OCI-M2 (cell line): Measurements from ENCODE around the gene NME2.

Source experiments
- DNase-seq: peaks from one replicate; lab custom pipeline; 2025; ENCODE audit not compliant: unreplicated experiment; lab: John Stamatoyannopoulos, UW

The NME2 gene

DNA sequence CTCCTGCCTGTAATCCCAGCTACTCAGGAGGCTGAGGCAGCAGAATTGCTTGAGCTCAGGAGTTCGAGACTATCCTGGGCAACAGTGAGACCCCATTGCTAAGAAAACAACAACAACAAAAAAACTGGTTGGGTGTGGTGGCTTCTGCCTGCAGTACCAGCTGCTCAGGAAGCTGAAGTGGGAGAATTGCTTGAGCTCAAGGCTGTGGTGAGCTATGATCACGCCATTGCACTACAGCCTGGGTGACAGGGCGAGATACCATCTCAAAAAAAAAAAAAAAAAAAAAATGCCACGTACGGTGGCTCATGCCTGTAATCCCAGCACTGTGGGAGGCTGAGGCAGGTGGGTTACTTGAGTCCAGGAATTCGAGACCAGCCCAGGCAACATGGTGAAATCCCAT lies 34.1 kb downstream of the NME2 start:
- no peak for DNase-seq

DNA sequence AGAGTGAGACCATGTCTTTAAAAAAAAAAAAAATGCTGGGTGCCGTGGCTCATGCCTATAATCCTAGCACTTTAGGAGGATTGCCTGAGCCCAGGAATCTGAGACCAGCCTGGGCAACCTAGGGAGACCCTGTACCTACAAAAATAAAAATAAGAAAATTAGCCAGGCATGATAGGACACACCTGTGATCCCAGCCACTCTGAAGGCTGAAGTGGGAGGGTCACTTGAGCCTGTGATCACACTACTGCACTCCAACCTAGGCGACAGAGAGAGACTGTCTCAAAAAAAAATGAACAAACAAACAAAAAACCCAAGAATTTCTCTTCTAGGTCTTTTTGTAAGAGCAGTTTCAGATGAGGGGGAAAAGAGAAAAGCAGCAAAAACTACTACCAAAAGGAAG lies 34.6 kb downstream of the NME2 start:
- no peak for DNase-seq

DNA sequence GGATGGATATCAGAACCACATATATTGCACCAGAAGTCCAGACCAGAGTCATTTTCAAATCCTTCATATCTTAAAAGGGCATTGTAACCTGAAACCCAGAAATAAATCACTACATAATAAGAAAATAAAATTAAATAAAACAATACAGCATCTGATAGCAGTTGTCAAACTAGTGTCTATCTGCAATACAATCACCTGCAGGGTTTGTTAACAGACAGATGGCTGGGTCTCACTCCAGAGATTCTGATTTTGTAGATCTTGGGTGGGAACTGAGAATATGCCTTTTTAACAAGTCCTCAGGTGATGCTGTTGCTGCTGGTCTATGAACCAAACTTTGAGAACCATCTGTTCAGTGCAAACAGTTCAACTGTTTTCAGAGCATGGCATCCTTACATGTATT lies 37.6 kb downstream of the NME2 start:
- no peak for DNase-seq

GRCh38 chr17:51214920-51215319 lies 48.7 kb downstream of the NME2 start:
- no peak for DNase-seq

DNA sequence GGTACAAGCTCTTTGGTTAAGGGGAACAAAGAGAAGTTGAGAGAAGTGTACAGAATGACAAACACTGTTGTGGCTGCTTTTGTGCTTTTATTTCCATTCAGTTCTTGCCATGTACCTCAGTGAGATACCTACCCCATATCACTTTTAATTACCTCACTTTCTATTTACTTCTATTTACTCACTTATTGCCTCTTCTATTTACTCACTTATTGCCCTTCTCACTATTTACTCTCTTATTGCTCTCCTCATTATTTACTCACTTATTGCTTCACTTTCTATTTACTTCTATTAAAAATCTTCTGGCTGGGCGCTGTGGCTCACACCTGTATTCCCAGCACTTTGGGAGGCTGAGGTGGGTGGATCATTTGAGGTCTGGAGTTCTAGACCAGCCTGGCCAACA lies 51.7 kb downstream of the NME2 start:
- no peak for DNase-seq

GRCh38 chr17:51221322-51221721 lies 55.1 kb downstream of the NME2 start:
- no peak for DNase-seq
